ENCODE data around the gene FOXQ1. TPM values are rescaled to one million over a fixed set of nuclear protein-coding genes. Genes with fewer than 3 reads are reported as not detected.
A peak's percentile ranks its signal among the peaks of the same experiment; 100 is the strongest.

FOXQ1 gene
- total and polyA plus RNA-seq, 8 donors = 11.7 to 97.7 (median 29.6) TPM; not detected in 1

DNA sequence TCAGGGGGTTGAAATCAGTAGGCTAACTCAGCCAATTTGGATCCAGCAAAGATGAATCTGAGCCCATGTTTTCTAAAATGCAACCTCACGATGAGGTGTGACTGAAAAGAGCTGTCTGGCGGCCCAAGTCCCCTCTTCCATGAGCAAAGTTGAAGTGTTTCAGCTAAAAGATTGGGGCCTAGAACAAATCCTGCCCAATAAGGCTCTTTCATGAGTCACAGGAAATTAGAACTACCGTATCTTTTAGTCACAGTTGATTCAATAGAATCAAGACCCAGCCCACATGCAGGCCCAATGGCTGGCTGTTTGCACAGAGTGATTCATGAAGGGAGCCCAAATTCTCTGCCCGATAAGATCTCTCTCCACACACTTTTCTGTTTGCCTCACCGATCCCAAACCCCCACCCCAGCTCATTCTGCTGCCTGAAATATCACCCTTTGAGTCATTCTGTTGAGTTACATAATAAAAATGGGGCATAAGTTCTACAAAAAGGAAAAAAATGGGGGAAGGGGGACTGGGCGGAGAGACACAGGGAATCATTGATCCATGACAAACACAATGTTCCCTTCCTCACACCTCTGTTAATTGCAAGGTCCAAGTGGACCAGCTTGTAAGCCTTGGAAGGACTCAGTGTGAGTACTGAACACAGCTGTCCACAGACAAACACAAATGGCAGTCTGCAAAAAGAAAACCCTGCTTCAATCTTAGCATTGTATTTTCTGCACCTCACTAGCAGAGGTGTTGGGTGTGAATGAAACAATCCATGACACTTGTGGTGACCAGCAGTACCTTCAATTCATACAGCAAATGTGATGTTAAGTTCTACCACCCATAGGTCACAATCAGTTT is 13.8 kb downstream of the FOXQ1 start:
- Histone ChIP-seq H3K4me3 (no peak overlapping the region), H3K36me3 (no peaks in the 10 kb centered on the region), H3K27ac (peak overlapping the region; percentile 37 to 69 (median 46)), H3K27me3 (no peaks in the 10 kb centered on the region), H3K9me3 (no peaks in the 10 kb centered on the region), H3K4me1 (peaks cover 18 to 55% (median 38%) of the 10 kb centered on the region in 4 donors)
- peak; percentile 66 to 79 for DNase-seq
- TF ChIP-seq POLR2AphosphoS5 (IDR thresholded peaks at IDR 0.05) (peak in 1 of 3 donors; percentile 79), CTCF (IDR thresholded peaks at IDR 0.05) (no peak), POLR2A (IDR thresholded peaks at IDR 0.05) (no peak), EP300 (IDR thresholded peaks at IDR 0.05) (no peak)
- WGBS, 5 donors = 46 to 59% (median 57%) methylated on average over 6 of the region's 6 CpGs
- intact Hi-C loops (cut with DNase I; ENCODE audit: low total_unique reads) = no loop called here

DNA sequence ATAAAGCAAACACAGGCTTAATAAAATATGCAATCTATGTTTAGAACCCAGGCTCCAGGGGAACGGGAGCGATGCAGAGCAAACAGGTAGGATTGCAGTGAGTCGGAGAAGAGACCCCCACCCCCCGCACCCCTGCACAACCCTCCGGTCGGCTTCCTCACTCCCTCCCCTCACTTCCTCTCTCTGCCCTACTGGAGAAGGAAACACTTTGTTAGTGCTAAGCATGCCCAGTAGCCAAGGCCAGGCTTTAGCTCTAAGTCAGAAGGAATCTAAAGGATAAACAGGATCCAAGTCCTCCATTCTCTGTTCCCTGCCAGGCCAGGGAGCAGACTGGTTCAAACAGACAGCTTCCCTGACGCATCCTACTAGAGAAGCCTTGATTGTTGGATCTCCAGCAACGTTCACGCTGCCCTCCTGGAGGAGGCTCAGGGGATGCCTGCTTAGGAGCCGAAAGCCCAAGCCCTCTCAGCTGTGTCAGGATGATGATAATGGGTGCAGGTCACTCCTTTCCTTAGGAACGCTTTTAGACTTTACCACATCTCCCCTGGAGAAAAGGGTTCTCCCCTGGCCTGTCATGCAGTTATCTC is 14.7 kb downstream of the FOXQ1 start:
- Histone ChIP-seq H3K36me3 (no peaks in the 10 kb centered on the region), H3K27ac (peak overlapping the region in 3 of 5 donors; percentile 32 to 69 (median 45)), H3K4me1 (peaks cover 18 to 52% (median 37%) of the 10 kb centered on the region in 4 donors), H3K27me3 (no peaks in the 10 kb centered on the region), H3K4me3 (no peak overlapping the region), H3K9me3 (no peaks in the 10 kb centered on the region)
- peak in 1 of 2 donors; percentile 54 for DNase-seq
- intact Hi-C loops (cut with DNase I; ENCODE audit: low total_unique reads) = no loop called here
- 29 to 41% (median 35%) methylated on average over 11 of the region's 11 CpGs for WGBS, 5 donors
- TF ChIP-seq POLR2A (IDR thresholded peaks at IDR 0.05) = no peak
- peak in 1 of 3 donors; percentile 24 for TF ChIP-seq POLR2AphosphoS5 (IDR thresholded peaks at IDR 0.05)

- H3K27me3 ChIP-seq = no peaks in the 10 kb centered on the region
- no peaks in the 10 kb centered on the region for H3K36me3 ChIP-seq
- H3K9me3 ChIP-seq = no peaks in the 10 kb centered on the region
- no peak overlapping the region for H3K4me3 ChIP-seq
- intact Hi-C loops (cut with DNase I; ENCODE audit: low total_unique reads) = no loop called here
- no peak for TF ChIP-seq POLR2A (IDR thresholded peaks at IDR 0.05)
- TF ChIP-seq POLR2AphosphoS5 (IDR thresholded peaks at IDR 0.05) = no peak
- no peak for TF ChIP-seq EP300 (IDR thresholded peaks at IDR 0.05)
- no peak for TF ChIP-seq CTCF (IDR thresholded peaks at IDR 0.05)
- DNase-seq = no peak
- 72 to 93% (median 90%) methylated on average over 8 of the region's 8 CpGs for WGBS, 5 donors
- H3K4me1 ChIP-seq = peaks cover 16 to 42% (median 30%) of the 10 kb centered on the region in 4 donors
- no peak overlapping the region for H3K27ac ChIP-seq
Observed at GRCh38 chr6:1327630-1328029, 15.7 kb downstream of the FOXQ1 start.

DNA sequence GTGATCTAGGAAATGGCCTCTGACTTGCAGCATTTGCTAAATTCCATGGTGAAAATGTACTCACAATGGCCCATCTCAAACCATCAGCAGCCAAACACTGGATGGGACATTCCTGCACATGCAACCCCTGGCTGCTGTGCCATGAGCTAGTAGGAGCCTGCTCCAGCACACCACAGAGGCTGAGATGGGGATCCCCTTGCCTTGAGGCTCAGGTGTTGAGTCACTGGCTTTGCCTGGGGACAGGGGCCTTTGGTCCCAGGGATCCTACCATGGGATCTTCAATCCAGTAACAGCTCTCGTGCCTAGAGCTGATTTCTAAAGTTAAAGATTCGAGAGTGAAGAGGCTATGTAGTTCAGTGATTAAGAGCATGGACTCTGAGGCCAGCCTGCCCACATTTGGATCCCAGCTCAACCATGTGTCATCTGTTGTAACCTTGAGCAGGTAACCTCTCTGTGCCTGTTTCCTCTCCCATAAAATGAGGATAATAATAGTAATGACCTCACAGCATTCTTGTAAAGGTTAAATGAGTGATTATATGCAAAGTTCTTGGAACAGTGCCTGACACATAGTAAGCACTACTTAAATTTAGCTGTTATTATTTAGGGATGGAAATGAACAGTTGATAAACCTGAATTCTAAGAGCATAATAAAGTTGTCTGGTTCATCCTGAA is 16.4 kb downstream of the FOXQ1 start:
- Histone ChIP-seq H3K27me3 (no peaks in the 10 kb centered on the region), H3K27ac (no peak overlapping the region), H3K4me1 (peaks cover 12 to 36% (median 25%) of the 10 kb centered on the region in 4 donors), H3K4me3 (no peak overlapping the region), H3K9me3 (no peaks in the 10 kb centered on the region), H3K36me3 (no peaks in the 10 kb centered on the region)
- DNase-seq = no peak
- 76 to 89% (median 86%) methylated on average over 2 of the region's 2 CpGs for WGBS, 5 donors
- intact Hi-C loops (cut with DNase I; ENCODE audit: low total_unique reads) = no loop called here
- TF ChIP-seq CTCF (IDR thresholded peaks at IDR 0.05) (no peak), EP300 (IDR thresholded peaks at IDR 0.05) (no peak), POLR2AphosphoS5 (IDR thresholded peaks at IDR 0.05) (no peak), POLR2A (IDR thresholded peaks at IDR 0.05) (no peak)

Measured in stomach (tissue), 9 donors.